Thyroid gland (tissue), 4 donors: ENCODE measurements around the gene CDH23.

Source experiments
- POLR2A ChIP-seq, 2 donors: fragments of 450-650 bp; IDR thresholded peaks; one replicate each; pipeline ENCODE4 v1.6.1; 2017; ENCODE audit warnings: antibody characterized with exemption in 2 of 2, mild to moderate bottlenecking in 2 of 2, moderate library complexity in 1 of 2
- TF ChIP-seq, protein P1 (sequence below), 6 experiments: fragments of 200-600 bp in 3 of 6; fragments of 450-650 bp in 3 of 6; sonication (generic) in 3 of 6; IDR thresholded peaks; one replicate each; pipeline ENCODE4 v1.5.1; 2016 to 2019; ENCODE audit warnings: antibody characterized with exemption in 6 of 6, mild to moderate bottlenecking in 2 of 6, inconsistent platforms in 1 of 6, moderate library complexity in 1 of 6

DNA sequence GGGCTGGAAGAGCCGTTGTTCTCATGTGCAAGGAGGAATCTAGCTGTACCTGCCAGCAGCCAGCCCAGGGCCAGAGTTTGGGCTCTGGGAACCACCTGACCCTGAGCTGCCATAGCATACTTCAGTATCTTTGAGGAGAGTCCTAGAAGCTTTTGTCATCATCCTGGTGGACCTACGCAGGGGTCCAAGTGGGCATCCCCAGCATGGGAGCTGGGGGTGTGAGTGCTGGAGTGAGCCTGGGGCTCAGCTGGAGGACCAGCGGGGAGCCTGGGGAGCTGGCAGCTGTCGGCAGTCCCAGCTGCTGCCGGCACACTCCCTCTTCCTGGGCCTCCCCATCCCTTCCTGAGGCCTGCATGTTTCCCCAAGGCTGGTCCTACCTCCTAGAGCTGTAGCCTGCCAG, 290.4 kb downstream of the CDH23 start:
- TF ChIP-seq, protein P1, sequence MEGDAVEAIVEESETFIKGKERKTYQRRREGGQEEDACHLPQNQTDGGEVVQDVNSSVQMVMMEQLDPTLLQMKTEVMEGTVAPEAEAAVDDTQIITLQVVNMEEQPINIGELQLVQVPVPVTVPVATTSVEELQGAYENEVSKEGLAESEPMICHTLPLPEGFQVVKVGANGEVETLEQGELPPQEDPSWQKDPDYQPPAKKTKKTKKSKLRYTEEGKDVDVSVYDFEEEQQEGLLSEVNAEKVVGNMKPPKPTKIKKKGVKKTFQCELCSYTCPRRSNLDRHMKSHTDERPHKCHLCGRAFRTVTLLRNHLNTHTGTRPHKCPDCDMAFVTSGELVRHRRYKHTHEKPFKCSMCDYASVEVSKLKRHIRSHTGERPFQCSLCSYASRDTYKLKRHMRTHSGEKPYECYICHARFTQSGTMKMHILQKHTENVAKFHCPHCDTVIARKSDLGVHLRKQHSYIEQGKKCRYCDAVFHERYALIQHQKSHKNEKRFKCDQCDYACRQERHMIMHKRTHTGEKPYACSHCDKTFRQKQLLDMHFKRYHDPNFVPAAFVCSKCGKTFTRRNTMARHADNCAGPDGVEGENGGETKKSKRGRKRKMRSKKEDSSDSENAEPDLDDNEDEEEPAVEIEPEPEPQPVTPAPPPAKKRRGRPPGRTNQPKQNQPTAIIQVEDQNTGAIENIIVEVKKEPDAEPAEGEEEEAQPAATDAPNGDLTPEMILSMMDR (IDR thresholded peaks at IDR 0.05), result no peak
- TF ChIP-seq POLR2A (IDR thresholded peaks at IDR 0.05), result no peak
